Parathyroid adenoma (tissue), 2 donors: ENCODE measurements around the gene BMP6.

Experiments used
- H2AFZ ChIP-seq: fragments of 300-600 bp; sonication (generic); one replicate; pipeline ENCODE4 v1.7.0; 2017; ENCODE audit warnings: antibody characterized with exemption, mild to moderate bottlenecking
- H3K27ac ChIP-seq: fragments of 300-600 bp; sonication (generic); one replicate; pipeline ENCODE4 v1.7.0; 2017
- H3K27me3 ChIP-seq: fragments of 300-600 bp; sonication (generic); one replicate; pipeline ENCODE4 v1.7.0; 2017; ENCODE audit warnings: low read length; ENCODE audit not compliant: control insufficient read depth, insufficient read depth
- H3K36me3 ChIP-seq: fragments of 300-600 bp; sonication (generic); one replicate; pipeline ENCODE4 v1.7.0; 2017; ENCODE audit warnings: low read length; ENCODE audit not compliant: control insufficient read depth, insufficient read depth
- H3K4me1 ChIP-seq: fragments of 300-600 bp; sonication (generic); one replicate; pipeline ENCODE4 v1.7.0; 2017; ENCODE audit warnings: control low read depth
- H3K4me2 ChIP-seq: fragments of 300-600 bp; sonication (generic); one replicate; pipeline ENCODE4 v1.7.0; 2017; ENCODE audit warnings: low read length
- H3K4me3 ChIP-seq: fragments of 300-600 bp; sonication (generic); one replicate; pipeline ENCODE4 v1.7.0; 2017; ENCODE audit warnings: low read depth, low read length
- H3K79me2 ChIP-seq: fragments of 300-600 bp; sonication (generic); one replicate; pipeline ENCODE4 v1.7.0; 2017; ENCODE audit warnings: control low read depth
- H3K9ac ChIP-seq: fragments of 300-600 bp; sonication (generic); one replicate; pipeline ENCODE4 v1.7.0; 2017; ENCODE audit warnings: mild to moderate bottlenecking
- H3K9me3 ChIP-seq: fragments of 300-600 bp; sonication (generic); one replicate; pipeline ENCODE4 v1.7.0; 2017; ENCODE audit warnings: low read length; ENCODE audit not compliant: control insufficient read depth
- CTCF ChIP-seq: fragments of 300-600 bp; sonication (generic); IDR thresholded peaks from one replicate; pipeline ENCODE4 v1.7.0; 2017; ENCODE audit warnings: antibody characterized with exemption, mild to moderate bottlenecking
- donor health status: primary hyperparathyroidism.

The BMP6 gene

GRCh38 chr6:7880718-7881107, 154.8 kb downstream of the BMP6 start:
- Histone ChIP-seq H3K36me3 (no peaks in the 10 kb centered on the region), H3K27me3 (no peaks in the 10 kb centered on the region), H3K9ac (no peak overlapping the region), H3K4me3 (no peak overlapping the region), H2AFZ (no peak overlapping the region), H3K27ac (no peak overlapping the region), H3K79me2 (no peaks in the 10 kb centered on the region), H3K4me2 (no peak overlapping the region), H3K4me1 (no peaks in the 10 kb centered on the region), H3K9me3 (no peaks in the 10 kb centered on the region)
- no peak for TF ChIP-seq CTCF

GRCh38 chr6:7881765-7882500, 156.0 kb downstream of the BMP6 start:
- H3K4me2 ChIP-seq = no peak overlapping the region
- H3K27ac ChIP-seq = no peak overlapping the region
- no peaks in the 10 kb centered on the region for H3K27me3 ChIP-seq
- H3K9ac ChIP-seq = no peak overlapping the region
- H3K79me2 ChIP-seq = no peaks in the 10 kb centered on the region
- TF ChIP-seq CTCF = no peak
- no peaks in the 10 kb centered on the region for H3K9me3 ChIP-seq
- H3K4me1 ChIP-seq = no peaks in the 10 kb centered on the region
- H3K4me3 ChIP-seq = no peak overlapping the region
- H2AFZ ChIP-seq = no peak overlapping the region
- no peaks in the 10 kb centered on the region for H3K36me3 ChIP-seq

GRCh38 chr6:7882505-7883257, 156.8 kb downstream of the BMP6 start:
- Histone ChIP-seq H3K27ac (no peak overlapping the region), H3K4me1 (no peaks in the 10 kb centered on the region), H3K27me3 (no peaks in the 10 kb centered on the region), H3K79me2 (no peaks in the 10 kb centered on the region), H3K4me3 (no peak overlapping the region), H3K4me2 (no peak overlapping the region), H3K36me3 (no peaks in the 10 kb centered on the region), H2AFZ (no peak overlapping the region), H3K9ac (no peak overlapping the region), H3K9me3 (no peaks in the 10 kb centered on the region)
- TF ChIP-seq CTCF = no peak

GRCh38 chr6:7883381-7883780, 157.5 kb downstream of the BMP6 start:
- no peak overlapping the region for H3K4me3 ChIP-seq
- no peak overlapping the region for H2AFZ ChIP-seq
- H3K79me2 ChIP-seq = no peaks in the 10 kb centered on the region
- no peak for TF ChIP-seq CTCF
- H3K4me2 ChIP-seq = no peak overlapping the region
- no peaks in the 10 kb centered on the region for H3K36me3 ChIP-seq
- no peaks in the 10 kb centered on the region for H3K9me3 ChIP-seq
- H3K27me3 ChIP-seq = no peaks in the 10 kb centered on the region
- H3K27ac ChIP-seq = no peak overlapping the region
- H3K4me1 ChIP-seq = no peaks in the 10 kb centered on the region
- no peak overlapping the region for H3K9ac ChIP-seq
